Measurements from ENCODE around the gene CCL14.
"Not testable (repeated sequence)": the region's sequence is repeated elsewhere in the genome, so short reads cannot be mapped to it uniquely, and the experiment has no call there.

DNA sequence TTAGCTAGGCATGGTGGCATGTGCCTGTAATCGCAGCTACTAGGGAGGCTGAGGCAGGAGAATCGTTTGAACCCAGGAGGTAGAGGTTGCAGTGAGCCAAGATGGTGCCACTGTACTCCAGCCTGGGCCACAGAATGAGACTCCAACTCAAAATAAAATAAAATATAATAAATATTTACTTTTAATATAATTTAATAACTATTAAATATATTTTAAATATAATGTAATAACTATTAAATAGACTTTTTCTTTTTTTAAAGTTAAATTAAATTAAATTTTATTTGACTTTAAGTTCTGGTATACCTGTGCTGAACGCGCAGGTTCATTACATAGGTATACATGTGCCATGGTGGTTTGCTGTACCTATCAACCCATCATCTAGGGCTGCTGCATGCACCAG lies 29.4 kb upstream of the CCL14 start:
- TF ChIP-seq, protein P1, sequence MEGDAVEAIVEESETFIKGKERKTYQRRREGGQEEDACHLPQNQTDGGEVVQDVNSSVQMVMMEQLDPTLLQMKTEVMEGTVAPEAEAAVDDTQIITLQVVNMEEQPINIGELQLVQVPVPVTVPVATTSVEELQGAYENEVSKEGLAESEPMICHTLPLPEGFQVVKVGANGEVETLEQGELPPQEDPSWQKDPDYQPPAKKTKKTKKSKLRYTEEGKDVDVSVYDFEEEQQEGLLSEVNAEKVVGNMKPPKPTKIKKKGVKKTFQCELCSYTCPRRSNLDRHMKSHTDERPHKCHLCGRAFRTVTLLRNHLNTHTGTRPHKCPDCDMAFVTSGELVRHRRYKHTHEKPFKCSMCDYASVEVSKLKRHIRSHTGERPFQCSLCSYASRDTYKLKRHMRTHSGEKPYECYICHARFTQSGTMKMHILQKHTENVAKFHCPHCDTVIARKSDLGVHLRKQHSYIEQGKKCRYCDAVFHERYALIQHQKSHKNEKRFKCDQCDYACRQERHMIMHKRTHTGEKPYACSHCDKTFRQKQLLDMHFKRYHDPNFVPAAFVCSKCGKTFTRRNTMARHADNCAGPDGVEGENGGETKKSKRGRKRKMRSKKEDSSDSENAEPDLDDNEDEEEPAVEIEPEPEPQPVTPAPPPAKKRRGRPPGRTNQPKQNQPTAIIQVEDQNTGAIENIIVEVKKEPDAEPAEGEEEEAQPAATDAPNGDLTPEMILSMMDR (IDR thresholded peaks at IDR 0.05): not testable (repeated sequence)
- TF ChIP-seq POLR2AphosphoS5, POLR2A (IDR thresholded peaks at IDR 0.05): not testable (repeated sequence)

Measured in upper lobe of left lung (tissue), 4 donors.